Right lobe of liver (tissue), 6 donors: Measurements from ENCODE around the gene DUSP22. TPM values are rescaled to one million over a fixed set of nuclear protein-coding genes. Genes with fewer than 3 reads are reported as not detected.

Experiments
- ATAC-seq, 4 donors: fragments of 200-7000 bp; cut with Tn5 transposase; one replicate each; pipeline ENCODE4 v1.9.1; 2020; ENCODE audit warnings: mild to moderate bottlenecking in 4 of 4, moderate library complexity in 4 of 4
- DNase-seq, 3 donors: peaks; one replicate each; pipeline ENCODE4 v3.0.0-alpha.2; 2020
- H3K27ac ChIP-seq, 3 donors: fragments of 200-600 bp; one replicate each; pipeline ENCODE4 v1.8.0; 2022
- H3K27me3 ChIP-seq, 2 donors: fragments of 200-600 bp; one replicate each; pipeline ENCODE4 v1.8.0; 2022
- H3K36me3 ChIP-seq, 4 donors: fragments of 200-600 bp; sonication (generic) in 1 of 4; one replicate each; pipeline versions ENCODE4 v1.5.1 to v1.8.0; 2017 to 2022; ENCODE audit warnings: control low read depth in 1 of 4
- H3K4me1 ChIP-seq, 4 donors: fragments of 200-600 bp; sonication (generic) in 1 of 4; one replicate each; pipeline versions ENCODE4 v1.5.1 to v1.8.0; 2017 to 2022; ENCODE audit warnings: control low read depth in 1 of 4
- H3K4me3 ChIP-seq, 3 donors: fragments of 200-600 bp; one replicate each; pipeline ENCODE4 v1.8.0; 2022
- H3K9me3 ChIP-seq, 4 donors: fragments of 200-600 bp; sonication (generic) in 1 of 4; one replicate each; pipeline versions ENCODE4 v1.5.1 to v1.8.0; 2017 to 2022; ENCODE audit warnings: control low read depth in 1 of 4
- CTCF ChIP-seq, 4 donors: fragments of 200-600 bp in 3 of 4; fragments of 450-650 bp in 1 of 4; IDR thresholded peaks; one replicate each; pipeline versions ENCODE4 v1.5.1 to v1.8.0; 2016 to 2022; ENCODE audit warnings: antibody characterized with exemption in 4 of 4, mild to moderate bottlenecking in 2 of 4
- POLR2A ChIP-seq: fragments of 450-650 bp; IDR thresholded peaks from one replicate; pipeline ENCODE4 v1.6.1; 2017; ENCODE audit warnings: antibody characterized with exemption, mild to moderate bottlenecking
- WGBS: methylation state at CpG from one replicate; pipeline ENCODE4 v1.1.6; 2018; ENCODE audit warnings: low coverage, low lambda C conversion rate; ENCODE audit not compliant: insufficient coverage; ENCODE audit errors: missing lambda C conversion rate; 5-methylcytosine and 5-hydroxymethylcytosine counted together
- intact Hi-C, 2 donors: fragments of 100-400 bp; cut with DNase I; formaldehyde crosslinking; loops; one replicate each; pipeline versions ENCODE4 v1.11.2 to v1.14.1; 2022
- total RNA-seq, 6 experiments: library from RNA; depleted of rRNA in 2 of 6; stranded (reverse); fragments of >200 nt in 2 of 6; fragmentation: NEBNext Ultra II Directional in 3 of 6; extraction: Animal tissue kit (Norgen Biotek cat#: 25700) in 3 of 6; gene quantifications; one replicate each; pipeline versions ENCODE4 v1.1.0 to v1.2.4, GENCODE V29; 2016 to 2023
- donor health status: DM: no; HTN: yes; CAD: no.
- donor health status: DM: no; HTN: no; CAD: no.
- donor health status: DM: no; HTN: no; CAD: no.
- donor health status: DM: no; HTN: yes; CAD: no.
- donor health status: DM: no; HTN: yes; CAD: no.

The DUSP22 gene
- total RNA-seq, 6 experiments from 2014 or later = 20.6 to 24.8 (median 21.3) TPM

- H3K9me3 ChIP-seq = no peaks in the 10 kb centered on the region
- TF ChIP-seq CTCF (IDR thresholded peaks at IDR 0.05) (no peak), POLR2A (no peak)
- H3K27me3 ChIP-seq = peaks cover 10 to 23% of the 10 kb centered on the region in 2 donors
- H3K27ac ChIP-seq = no peak overlapping the region
- no peaks in the 10 kb centered on the region for H3K36me3 ChIP-seq
- DNase-seq = no peak
- H3K4me1 ChIP-seq = peaks cover 0 to 23% (median 7%) of the 10 kb centered on the region in 4 donors
- ATAC-seq = no peak
- 39% methylated on average over 2 of the region's 13 CpGs for WGBS
- H3K4me3 ChIP-seq = no peak overlapping the region
- intact Hi-C loops = no loop called here
Measured at GRCh38 chr6:394641-395289, 102.5 kb downstream of the DUSP22 start.

GRCh38 chr6:395432-396125 lies 103.3 kb downstream of the DUSP22 start:
- WGBS = 68% methylated on average over 10 of the region's 10 CpGs
- no peak overlapping the region for H3K4me3 ChIP-seq
- ATAC-seq = no peak
- TF ChIP-seq CTCF (IDR thresholded peaks at IDR 0.05) = no peak
- TF ChIP-seq POLR2A = no peak
- peaks cover 10 to 23% of the 10 kb centered on the region in 2 donors for H3K27me3 ChIP-seq
- no peaks in the 10 kb centered on the region for H3K36me3 ChIP-seq
- H3K9me3 ChIP-seq = no peaks in the 10 kb centered on the region
- no peak for DNase-seq
- H3K4me1 ChIP-seq = peaks cover 0 to 23% (median 7%) of the 10 kb centered on the region in 4 donors
- intact Hi-C loops = no loop called here
- H3K27ac ChIP-seq = no peak overlapping the region

- TF ChIP-seq POLR2A (no peak), CTCF (IDR thresholded peaks at IDR 0.05) (no peak)
- Histone ChIP-seq H3K36me3 (no peaks in the 10 kb centered on the region), H3K27me3 (peaks cover 10 to 23% of the 10 kb centered on the region in 2 donors), H3K27ac (no peak overlapping the region), H3K4me3 (no peak overlapping the region), H3K9me3 (no peaks in the 10 kb centered on the region), H3K4me1 (peaks cover 0 to 18% (median 7%) of the 10 kb centered on the region in 4 donors)
- 61% methylated on average over 6 of the region's 6 CpGs for WGBS
- ATAC-seq = no peak
- intact Hi-C loops = no loop called here
- DNase-seq = no peak
Measured at GRCh38 chr6:396126-396520, 103.8 kb downstream of the DUSP22 start.

- 72% methylated on average over 12 of the region's 13 CpGs for WGBS
- peaks cover 0 to 10% (median 5%) of the 10 kb centered on the region in 4 donors for H3K4me1 ChIP-seq
- no peak overlapping the region for H3K27ac ChIP-seq
- TF ChIP-seq CTCF (IDR thresholded peaks at IDR 0.05) (no peak), POLR2A (no peak)
- H3K27me3 ChIP-seq = peaks cover 10 to 19% of the 10 kb centered on the region in 2 donors
- no peaks in the 10 kb centered on the region for H3K9me3 ChIP-seq
- DNase-seq (no peak), ATAC-seq (no peak)
- H3K4me3 ChIP-seq = no peak overlapping the region
- intact Hi-C loops = no loop called here
- no peaks in the 10 kb centered on the region for H3K36me3 ChIP-seq
Measured at GRCh38 chr6:397056-397455, 104.8 kb downstream of the DUSP22 start.
